HepG2 (cell line): ENCODE data around the gene HNRNPUL1. TPM values are rescaled to one million over a fixed set of nuclear protein-coding genes. Genes with fewer than 3 reads are reported as not detected.

Source experiments
- ERF ChIP-seq: IDR thresholded peaks from 2 replicates; pipeline ENCODE4 v1.6.1; 2018; ENCODE audit warnings: missing biosample characterization, missing genetic modification reagents
- HNRNPLL ChIP-seq: fragments of 200-400 bp; formaldehyde crosslinking; IDR thresholded peaks from 2 replicates; pipeline ENCODE4 v1.6.1; 2017; ENCODE audit warnings: mild to moderate bottlenecking, low read depth, low read length; ENCODE audit not compliant: poor library complexity, severe bottlenecking
- KAT2B ChIP-seq: fragments of 150-350 bp; IDR thresholded peaks from 2 replicates; pipeline ENCODE4 v1.6.1; 2014; ENCODE audit warnings: low read depth, low read length, borderline replicate concordance
- NCOA5 ChIP-seq: sonication (generic); formaldehyde crosslinking; IDR thresholded peaks from 2 replicates; pipeline ENCODE4 v1.4.0; 2020; ENCODE audit warnings: missing genetic modification reagents
- NFKB2 ChIP-seq: sonication (generic); formaldehyde crosslinking; IDR thresholded peaks from 2 replicates; pipeline ENCODE4 v1.4.0; 2020; ENCODE audit warnings: missing genetic modification reagents, borderline replicate concordance
- NR2C2 ChIP-seq: sonication (generic); formaldehyde crosslinking; IDR thresholded peaks from 2 replicates; pipeline ENCODE4 v1.4.0; 2020; ENCODE audit warnings: missing genetic modification reagents, mild to moderate bottlenecking, moderate library complexity, borderline replicate concordance
- ZKSCAN5 ChIP-seq: sonication (generic); formaldehyde crosslinking; IDR thresholded peaks from 2 replicates; pipeline ENCODE4 v1.5.1; 2020; ENCODE audit warnings: mild to moderate bottlenecking, missing genetic modification reagents
- ZNF234 ChIP-seq: sonication (generic); formaldehyde crosslinking; conservative IDR thresholded peaks from 2 replicates; pipeline ENCODE4 v1.5.1; 2020; ENCODE audit warnings: mild to moderate bottlenecking, missing genetic modification reagents
- ZNF235 ChIP-seq: sonication (generic); formaldehyde crosslinking; IDR thresholded peaks from 2 replicates; pipeline ENCODE4 v1.8.1; 2023; ENCODE audit warnings: mild to moderate bottlenecking, missing genetic modification reagents, borderline replicate concordance
- ZNF350 ChIP-seq: sonication (generic); formaldehyde crosslinking; IDR thresholded peaks from 2 replicates; pipeline ENCODE4 v1.4.0; 2020; ENCODE audit warnings: mild to moderate bottlenecking, low read depth, missing genetic modification reagents, borderline replicate concordance
- polyA plus RNA-seq, 8 experiments: library from polyadenylated mRNA; depleted of rRNA in 3 of 8; stranded (reverse) in 7 of 8; unstranded in 1 of 8; fragments of >200 nt; fragmentation: Illumina TruSeq in 4 of 8; extraction: Trizol in 4 of 8; gene quantifications; 2 replicates each; pipeline versions ENCODE4 v1.2.1 to v1.2.3, GENCODE V29; 2011 to 2016; ENCODE audit warnings: low read depth in 4 of 8, missing spikeins in 1 of 8, mixed read lengths in 1 of 8; ENCODE audit not compliant: insufficient read depth in 1 of 8
- total RNA-seq, 5 experiments: library from RNA; depleted of rRNA; stranded (reverse); fragments of >200 nt; fragmentation: Illumina TruSeq; extraction: Trizol; gene quantifications; 2 replicates each; pipeline ENCODE4 v1.2.3, GENCODE V29; 2016; ENCODE audit warnings: low read depth in 1 of 5
- TF ChIP-seq, protein P1 (sequence below): sonication (generic); formaldehyde crosslinking; IDR thresholded peaks from 2 replicates; pipeline ENCODE4 v1.4.0; 2020; ENCODE audit warnings: low read depth, mild to moderate bottlenecking, missing genetic modification reagents
- TF ChIP-seq, protein P2 (sequence below): sonication (generic); formaldehyde crosslinking; IDR thresholded peaks from 2 replicates; pipeline ENCODE4 v1.9.0; 2021; ENCODE audit warnings: missing genetic modification reagents, borderline replicate concordance
- TF ChIP-seq, protein P3 (sequence below): sonication (generic); formaldehyde crosslinking; IDR thresholded peaks from 2 replicates; pipeline ENCODE4 v1.8.0; 2022; ENCODE audit warnings: low read depth, missing genetic modification reagents
- TF ChIP-seq, protein P4 (sequence below): sonication (generic); formaldehyde crosslinking; IDR thresholded peaks from 2 replicates; pipeline ENCODE4 v1.5.0; 2020; ENCODE audit warnings: mild to moderate bottlenecking, missing genetic modification reagents, borderline replicate concordance
- TF ChIP-seq, protein P5 (sequence below): sonication (generic); formaldehyde crosslinking; IDR thresholded peaks from 2 replicates; pipeline ENCODE4 v1.5.0; 2020; ENCODE audit warnings: mild to moderate bottlenecking, missing genetic modification reagents, moderate library complexity
- TF ChIP-seq, protein P6 (sequence below): sonication (generic); formaldehyde crosslinking; IDR thresholded peaks from 2 replicates; pipeline ENCODE4 v1.4.0; 2020; ENCODE audit warnings: missing genetic modification reagents; ENCODE audit errors: not compliant biosample characterization

HNRNPUL1 gene
- total and polyA plus RNA-seq, 2 of the 13 experiments (the other 11 are each of a cell fraction or from before 2014, with no cell fraction given) = 30.9 to 81.7 TPM

DNA sequence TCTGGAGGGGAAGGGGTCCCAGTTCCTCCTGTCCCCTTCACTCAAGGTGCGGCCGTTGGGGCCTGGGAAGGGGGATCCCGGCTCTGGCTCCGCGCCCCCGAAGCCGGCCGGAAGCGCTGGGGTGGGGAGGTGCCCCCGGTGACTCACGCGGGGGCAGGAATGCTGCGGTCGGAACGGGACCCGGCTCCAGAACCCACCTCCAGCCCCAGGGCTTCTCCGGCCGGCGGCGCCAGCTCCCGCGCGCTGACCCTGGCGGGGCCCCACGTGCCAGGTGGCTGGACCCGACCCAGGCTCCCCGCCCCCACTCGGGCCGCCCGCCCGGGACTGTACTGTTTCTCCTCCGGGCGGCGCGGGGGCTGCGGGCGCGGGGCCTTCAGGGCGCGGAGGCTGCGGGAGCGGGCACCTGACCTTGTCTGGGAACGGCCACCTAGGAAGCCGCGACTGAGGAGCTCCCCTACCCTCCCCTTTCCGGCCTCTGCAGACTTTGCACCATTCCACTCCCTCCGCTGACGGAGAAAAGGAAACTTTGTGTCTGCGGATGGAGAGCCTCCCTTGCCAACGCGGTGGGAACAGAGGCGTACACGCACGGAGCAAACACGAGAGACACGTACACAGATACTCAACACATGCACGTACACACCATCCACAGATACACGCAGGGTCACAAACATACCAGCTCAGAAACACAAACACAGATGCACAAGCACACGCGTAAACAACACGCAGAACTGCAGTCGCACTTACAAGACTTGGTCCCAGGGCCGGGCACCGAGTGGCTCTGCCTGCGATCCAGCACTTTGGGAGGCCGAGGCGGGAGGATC lies 37.9 kb upstream of the HNRNPUL1 start (continued):
- TF ChIP-seq, protein P1, sequence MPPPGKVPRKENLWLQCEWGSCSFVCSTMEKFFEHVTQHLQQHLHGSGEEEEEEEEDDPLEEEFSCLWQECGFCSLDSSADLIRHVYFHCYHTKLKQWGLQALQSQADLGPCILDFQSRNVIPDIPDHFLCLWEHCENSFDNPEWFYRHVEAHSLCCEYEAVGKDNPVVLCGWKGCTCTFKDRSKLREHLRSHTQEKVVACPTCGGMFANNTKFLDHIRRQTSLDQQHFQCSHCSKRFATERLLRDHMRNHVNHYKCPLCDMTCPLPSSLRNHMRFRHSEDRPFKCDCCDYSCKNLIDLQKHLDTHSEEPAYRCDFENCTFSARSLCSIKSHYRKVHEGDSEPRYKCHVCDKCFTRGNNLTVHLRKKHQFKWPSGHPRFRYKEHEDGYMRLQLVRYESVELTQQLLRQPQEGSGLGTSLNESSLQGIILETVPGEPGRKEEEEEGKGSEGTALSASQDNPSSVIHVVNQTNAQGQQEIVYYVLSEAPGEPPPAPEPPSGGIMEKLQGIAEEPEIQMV (CRISPR knock-in tag) = no peak
- TF ChIP-seq, protein P2, sequence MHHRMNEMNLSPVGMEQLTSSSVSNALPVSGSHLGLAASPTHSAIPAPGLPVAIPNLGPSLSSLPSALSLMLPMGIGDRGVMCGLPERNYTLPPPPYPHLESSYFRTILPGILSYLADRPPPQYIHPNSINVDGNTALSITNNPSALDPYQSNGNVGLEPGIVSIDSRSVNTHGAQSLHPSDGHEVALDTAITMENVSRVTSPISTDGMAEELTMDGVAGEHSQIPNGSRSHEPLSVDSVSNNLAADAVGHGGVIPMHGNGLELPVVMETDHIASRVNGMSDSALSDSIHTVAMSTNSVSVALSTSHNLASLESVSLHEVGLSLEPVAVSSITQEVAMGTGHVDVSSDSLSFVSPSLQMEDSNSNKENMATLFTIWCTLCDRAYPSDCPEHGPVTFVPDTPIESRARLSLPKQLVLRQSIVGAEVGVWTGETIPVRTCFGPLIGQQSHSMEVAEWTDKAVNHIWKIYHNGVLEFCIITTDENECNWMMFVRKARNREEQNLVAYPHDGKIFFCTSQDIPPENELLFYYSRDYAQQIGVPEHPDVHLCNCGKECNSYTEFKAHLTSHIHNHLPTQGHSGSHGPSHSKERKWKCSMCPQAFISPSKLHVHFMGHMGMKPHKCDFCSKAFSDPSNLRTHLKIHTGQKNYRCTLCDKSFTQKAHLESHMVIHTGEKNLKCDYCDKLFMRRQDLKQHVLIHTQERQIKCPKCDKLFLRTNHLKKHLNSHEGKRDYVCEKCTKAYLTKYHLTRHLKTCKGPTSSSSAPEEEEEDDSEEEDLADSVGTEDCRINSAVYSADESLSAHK (CRISPR knock-in tag) = no peak
- peak; percentile 53 for TF ChIP-seq ERF
- TF ChIP-seq ZNF235 (CRISPR knock-in tag) = no peak
- no peak for TF ChIP-seq ZKSCAN5 (CRISPR knock-in tag)
- no peak for TF ChIP-seq NCOA5
- 0 out of 2 replicates have a peak, but pooled peaks have one; percentile 37 for TF ChIP-seq NFKB2
- TF ChIP-seq KAT2B = no peak
- TF ChIP-seq, protein P3, sequence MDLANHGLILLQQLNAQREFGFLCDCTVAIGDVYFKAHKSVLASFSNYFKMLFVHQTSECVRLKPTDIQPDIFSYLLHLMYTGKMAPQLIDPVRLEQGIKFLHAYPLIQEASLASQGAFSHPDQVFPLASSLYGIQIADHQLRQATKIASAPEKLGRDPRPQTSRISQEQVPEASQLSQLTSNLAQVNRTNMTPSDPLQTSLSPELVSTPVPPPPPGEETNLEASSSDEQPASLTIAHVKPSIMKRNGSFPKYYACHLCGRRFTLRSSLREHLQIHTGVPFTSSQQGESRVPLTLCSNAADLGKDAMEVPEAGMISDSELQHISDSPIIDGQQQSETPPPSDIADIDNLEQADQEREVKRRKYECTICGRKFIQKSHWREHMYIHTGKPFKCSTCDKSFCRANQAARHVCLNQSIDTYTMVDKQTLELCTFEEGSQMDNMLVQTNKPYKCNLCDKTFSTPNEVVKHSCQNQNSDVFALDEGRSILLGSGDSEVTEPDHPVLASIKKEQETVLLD (CRISPR knock-in tag) = peak; percentile 50; the same call in 1 of the 2 replicates
- TF ChIP-seq ZNF234 (CRISPR knock-in tag) = 0 out of 2 replicates have a peak, but pooled peaks have one; percentile 58
- TF ChIP-seq, protein P4, sequence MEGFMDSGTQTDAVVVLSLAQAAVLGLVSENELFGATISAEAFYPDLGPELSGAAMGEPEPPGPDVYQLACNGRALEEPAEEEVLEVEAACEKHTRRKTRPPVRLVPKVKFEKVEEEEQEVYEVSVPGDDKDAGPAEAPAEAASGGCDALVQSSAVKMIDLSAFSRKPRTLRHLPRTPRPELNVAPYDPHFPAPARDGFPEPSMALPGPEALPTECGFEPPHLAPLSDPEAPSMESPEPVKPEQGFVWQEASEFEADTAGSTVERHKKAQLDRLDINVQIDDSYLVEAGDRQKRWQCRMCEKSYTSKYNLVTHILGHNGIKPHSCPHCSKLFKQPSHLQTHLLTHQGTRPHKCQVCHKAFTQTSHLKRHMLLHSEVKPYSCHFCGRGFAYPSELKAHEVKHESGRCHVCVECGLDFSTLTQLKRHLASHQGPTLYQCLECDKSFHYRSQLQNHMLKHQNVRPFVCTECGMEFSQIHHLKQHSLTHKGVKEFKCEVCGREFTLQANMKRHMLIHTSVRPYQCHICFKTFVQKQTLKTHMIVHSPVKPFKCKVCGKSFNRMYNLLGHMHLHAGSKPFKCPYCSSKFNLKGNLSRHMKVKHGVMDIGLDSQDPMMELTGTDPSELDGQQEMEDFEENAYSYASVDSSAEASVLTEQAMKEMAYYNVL = no peak
- peak; percentile 59 for TF ChIP-seq NR2C2 (CRISPR knock-in tag)
- TF ChIP-seq, protein P5, sequence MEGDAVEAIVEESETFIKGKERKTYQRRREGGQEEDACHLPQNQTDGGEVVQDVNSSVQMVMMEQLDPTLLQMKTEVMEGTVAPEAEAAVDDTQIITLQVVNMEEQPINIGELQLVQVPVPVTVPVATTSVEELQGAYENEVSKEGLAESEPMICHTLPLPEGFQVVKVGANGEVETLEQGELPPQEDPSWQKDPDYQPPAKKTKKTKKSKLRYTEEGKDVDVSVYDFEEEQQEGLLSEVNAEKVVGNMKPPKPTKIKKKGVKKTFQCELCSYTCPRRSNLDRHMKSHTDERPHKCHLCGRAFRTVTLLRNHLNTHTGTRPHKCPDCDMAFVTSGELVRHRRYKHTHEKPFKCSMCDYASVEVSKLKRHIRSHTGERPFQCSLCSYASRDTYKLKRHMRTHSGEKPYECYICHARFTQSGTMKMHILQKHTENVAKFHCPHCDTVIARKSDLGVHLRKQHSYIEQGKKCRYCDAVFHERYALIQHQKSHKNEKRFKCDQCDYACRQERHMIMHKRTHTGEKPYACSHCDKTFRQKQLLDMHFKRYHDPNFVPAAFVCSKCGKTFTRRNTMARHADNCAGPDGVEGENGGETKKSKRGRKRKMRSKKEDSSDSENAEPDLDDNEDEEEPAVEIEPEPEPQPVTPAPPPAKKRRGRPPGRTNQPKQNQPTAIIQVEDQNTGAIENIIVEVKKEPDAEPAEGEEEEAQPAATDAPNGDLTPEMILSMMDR = no peak
- peak; percentile 68 for TF ChIP-seq HNRNPLL
- TF ChIP-seq, protein P6, sequence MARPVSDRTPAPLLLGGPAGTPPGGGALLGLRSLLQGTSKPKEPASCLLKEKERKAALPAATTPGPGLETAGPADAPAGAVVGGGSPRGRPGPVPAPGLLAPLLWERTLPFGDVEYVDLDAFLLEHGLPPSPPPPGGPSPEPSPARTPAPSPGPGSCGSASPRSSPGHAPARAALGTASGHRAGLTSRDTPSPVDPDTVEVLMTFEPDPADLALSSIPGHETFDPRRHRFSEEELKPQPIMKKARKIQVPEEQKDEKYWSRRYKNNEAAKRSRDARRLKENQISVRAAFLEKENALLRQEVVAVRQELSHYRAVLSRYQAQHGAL (CRISPR knock-in tag) = no peak
- TF ChIP-seq ZNF350 (CRISPR knock-in tag) = no peak
